Dendritic cell treated with granulocyte-macrophage colony-stimulating factor and Interleukin-4, amounts not matched to agents 40 ng/mL and 50 ng/mL, for 4 days (primary cell): ENCODE data around the gene SPAG4.
A peak's percentile ranks its signal among the peaks of the same experiment; 100 is the strongest.

Experiments used
- H3K27ac Mint-ChIP-seq: one replicate; pipeline ENCODE4 v1.8.0; 2022; ENCODE audit warnings: mild to moderate bottlenecking, mixed read lengths
- H3K27me3 Mint-ChIP-seq: one replicate; pipeline ENCODE4 v1.8.0; 2022; ENCODE audit warnings: mild to moderate bottlenecking, mixed read lengths
- H3K36me3 Mint-ChIP-seq: one replicate; pipeline ENCODE4 v1.8.0; 2022; ENCODE audit warnings: low read depth, mixed read lengths
- H3K4me1 Mint-ChIP-seq: one replicate; pipeline ENCODE4 v1.8.0; 2022; ENCODE audit warnings: low read depth, mixed read lengths
- H3K4me3 Mint-ChIP-seq: one replicate; pipeline ENCODE4 v1.8.0; 2022; ENCODE audit warnings: mild to moderate bottlenecking, moderate library complexity, mixed read lengths
- H3K9me3 Mint-ChIP-seq: one replicate; pipeline ENCODE4 v1.8.0; 2022; ENCODE audit warnings: mixed read lengths
- intact Hi-C: fragments of 100-400 bp; cut with micrococcal nuclease; formaldehyde crosslinking; loops from one replicate; pipeline ENCODE4 v1.15.0; 2022

SPAG4 gene, protein sequence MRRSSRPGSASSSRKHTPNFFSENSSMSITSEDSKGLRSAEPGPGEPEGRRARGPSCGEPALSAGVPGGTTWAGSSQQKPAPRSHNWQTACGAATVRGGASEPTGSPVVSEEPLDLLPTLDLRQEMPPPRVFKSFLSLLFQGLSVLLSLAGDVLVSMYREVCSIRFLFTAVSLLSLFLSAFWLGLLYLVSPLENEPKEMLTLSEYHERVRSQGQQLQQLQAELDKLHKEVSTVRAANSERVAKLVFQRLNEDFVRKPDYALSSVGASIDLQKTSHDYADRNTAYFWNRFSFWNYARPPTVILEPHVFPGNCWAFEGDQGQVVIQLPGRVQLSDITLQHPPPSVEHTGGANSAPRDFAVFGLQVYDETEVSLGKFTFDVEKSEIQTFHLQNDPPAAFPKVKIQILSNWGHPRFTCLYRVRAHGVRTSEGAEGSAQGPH

DNA sequence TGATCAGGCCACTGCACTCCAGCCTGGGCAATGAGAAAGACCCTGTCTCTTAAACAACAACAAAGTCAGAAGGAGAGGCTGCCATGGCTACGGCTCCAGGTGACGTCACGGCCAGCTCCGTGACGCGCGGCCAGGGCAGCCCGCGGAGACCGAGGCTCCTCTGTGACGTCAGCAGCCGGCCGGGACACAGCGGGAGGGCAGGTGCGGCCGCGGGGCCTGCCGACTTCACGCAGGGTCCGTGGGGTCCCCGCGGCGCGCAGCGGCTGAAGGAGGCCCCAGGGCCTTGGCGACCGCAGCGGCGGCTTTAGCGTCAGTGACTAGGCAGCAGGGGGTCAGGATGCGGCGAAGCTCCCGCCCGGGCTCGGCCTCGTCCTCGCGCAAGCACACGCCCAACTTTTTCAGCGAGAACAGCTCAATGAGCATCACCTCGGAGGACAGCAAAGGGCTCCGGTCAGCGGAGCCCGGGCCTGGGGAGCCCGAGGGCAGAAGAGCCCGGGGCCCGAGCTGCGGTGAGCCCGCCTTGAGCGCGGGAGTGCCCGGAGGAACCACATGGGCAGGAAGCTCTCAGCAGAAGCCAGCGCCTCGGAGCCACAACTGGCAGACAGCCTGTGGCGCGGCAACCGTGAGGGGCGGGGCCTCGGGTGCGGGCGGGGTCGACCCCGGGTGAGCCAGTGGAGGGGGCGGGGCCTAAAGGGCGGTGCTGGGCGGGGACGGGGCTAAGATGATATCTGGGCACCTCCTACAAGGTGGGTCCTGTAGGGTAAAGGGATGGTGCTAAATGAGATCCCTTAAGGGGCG, at the start of gene SPAG4:
SPAG4 (plus strand) TSS at position 163 of the 798 bp plus-strand sequence; CDS start at position 338, 175 bp downstream.
- Mint-ChIP-seq H3K36me3 (peaks cover 5% of the 10 kb centered on the region), H3K4me3 (peak within 1 kb of the TSS; percentile 89), H3K9me3 (no peaks in the 10 kb centered on the region), H3K4me1 (peaks cover 47% of the 10 kb centered on the region), H3K27ac (peak within 1 kb of the TSS; percentile 94), H3K27me3 (peaks cover 48% of the 10 kb centered on the region)
- intact Hi-C loops: loop anchor here (1.0 to 2.0 kb wide), 3 partner anchors 48 to 157 kb away; partner anchors contain the start of genes CPNE1, ERGIC3, PHF20 and RBM12

DNA sequence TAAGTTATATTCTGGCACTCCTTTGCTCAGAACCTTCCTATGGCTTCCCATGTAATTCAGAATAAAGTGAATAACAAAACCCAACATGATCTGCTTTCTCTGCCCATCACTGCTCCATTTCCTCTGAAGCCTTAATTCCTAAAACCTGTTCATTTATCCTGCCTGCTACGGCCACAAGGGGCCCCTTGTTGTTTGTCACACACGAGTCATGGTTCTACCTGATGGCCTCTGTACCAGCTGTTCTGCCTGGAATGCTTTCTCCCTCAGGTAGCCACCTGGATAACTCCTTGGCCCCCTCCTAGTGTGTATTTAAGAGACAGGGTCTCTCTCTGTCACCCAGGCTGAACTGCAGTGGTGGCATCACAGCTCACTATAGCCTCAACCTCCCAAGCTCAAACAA, 47.0 kb upstream of the SPAG4 start:
- intact Hi-C loops: no loop called here
- Mint-ChIP-seq H3K27me3 (peaks cover 9% of the 10 kb centered on the region), H3K9me3 (no peaks in the 10 kb centered on the region), H3K27ac (no peak overlapping the region), H3K4me1 (no peaks in the 10 kb centered on the region), H3K4me3 (no peak overlapping the region), H3K36me3 (no peaks in the 10 kb centered on the region)

DNA sequence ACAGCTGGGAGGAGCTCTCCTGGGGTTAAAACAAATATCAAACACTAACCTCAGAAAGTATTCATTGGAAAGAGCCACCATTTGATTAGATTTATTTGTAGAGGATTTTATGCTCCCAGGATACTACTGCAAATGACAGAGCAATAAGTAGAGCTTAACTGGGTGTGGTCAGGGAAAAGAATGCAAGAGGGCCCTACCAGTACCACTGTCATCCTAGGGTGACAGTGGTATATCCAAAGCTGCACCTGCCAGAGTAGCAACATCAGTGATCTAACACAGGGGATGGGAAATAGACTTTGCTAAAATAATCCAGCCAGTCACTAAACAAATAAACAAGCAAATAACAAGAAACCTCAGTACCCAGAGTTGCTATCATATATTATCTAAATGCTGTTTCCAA, 44.1 kb upstream of the SPAG4 start:
- intact Hi-C loops: no loop called here
- H3K4me1 Mint-ChIP-seq: no peaks in the 10 kb centered on the region
- H3K27me3 Mint-ChIP-seq: peaks cover 10% of the 10 kb centered on the region
- no peaks in the 10 kb centered on the region for H3K9me3 Mint-ChIP-seq
- H3K4me3 Mint-ChIP-seq: no peak overlapping the region
- no peaks in the 10 kb centered on the region for H3K36me3 Mint-ChIP-seq
- no peak overlapping the region for H3K27ac Mint-ChIP-seq

DNA sequence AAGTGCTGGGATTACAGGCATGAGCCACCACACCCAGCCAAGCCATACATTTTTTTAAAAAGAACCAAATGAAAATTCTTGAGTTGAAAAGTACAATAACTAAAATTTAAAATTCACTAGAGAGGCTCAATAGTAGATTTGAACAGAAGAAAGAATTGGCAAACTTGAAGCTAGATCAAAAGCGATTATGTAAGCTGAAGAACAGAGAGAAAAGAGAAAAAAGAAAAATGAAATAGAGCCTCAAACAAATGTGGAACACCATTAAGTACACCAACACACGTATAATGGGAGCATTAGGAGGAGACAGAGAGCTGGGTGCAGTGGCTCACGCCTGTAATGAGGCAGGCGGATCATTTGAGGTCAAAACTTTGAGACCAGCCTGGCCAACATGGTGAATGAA, 42.8 kb upstream of the SPAG4 start:
- Mint-ChIP-seq H3K27me3 (peaks cover 3% of the 10 kb centered on the region), H3K36me3 (no peaks in the 10 kb centered on the region), H3K27ac (no peak overlapping the region), H3K4me1 (no peaks in the 10 kb centered on the region), H3K9me3 (no peaks in the 10 kb centered on the region), H3K4me3 (no peak overlapping the region)
- intact Hi-C loops: no loop called here

DNA sequence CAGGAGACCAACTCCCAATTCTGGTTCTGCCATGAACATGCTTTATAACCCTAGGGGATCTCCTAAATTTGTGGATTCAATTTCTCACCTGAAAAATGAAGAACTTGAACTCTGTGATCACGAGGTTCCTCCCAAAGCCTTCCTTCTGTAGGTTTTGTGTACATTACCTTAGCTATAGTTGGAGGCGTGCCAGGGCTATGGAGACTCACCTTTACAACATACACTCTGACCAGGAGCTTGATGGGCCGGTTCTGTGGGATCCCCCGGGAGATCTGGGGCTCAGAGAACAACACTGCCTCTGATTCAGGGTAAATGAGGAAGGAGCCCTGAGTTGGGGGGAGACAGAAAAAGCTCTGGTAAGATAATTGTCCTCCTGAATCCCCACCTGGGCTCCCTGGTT, 39.7 kb upstream of the SPAG4 start:
- Mint-ChIP-seq H3K4me1 (no peaks in the 10 kb centered on the region), H3K9me3 (no peaks in the 10 kb centered on the region), H3K4me3 (no peak overlapping the region), H3K27ac (no peak overlapping the region), H3K36me3 (no peaks in the 10 kb centered on the region), H3K27me3 (peaks cover 3% of the 10 kb centered on the region)
- intact Hi-C loops: no loop called here

DNA sequence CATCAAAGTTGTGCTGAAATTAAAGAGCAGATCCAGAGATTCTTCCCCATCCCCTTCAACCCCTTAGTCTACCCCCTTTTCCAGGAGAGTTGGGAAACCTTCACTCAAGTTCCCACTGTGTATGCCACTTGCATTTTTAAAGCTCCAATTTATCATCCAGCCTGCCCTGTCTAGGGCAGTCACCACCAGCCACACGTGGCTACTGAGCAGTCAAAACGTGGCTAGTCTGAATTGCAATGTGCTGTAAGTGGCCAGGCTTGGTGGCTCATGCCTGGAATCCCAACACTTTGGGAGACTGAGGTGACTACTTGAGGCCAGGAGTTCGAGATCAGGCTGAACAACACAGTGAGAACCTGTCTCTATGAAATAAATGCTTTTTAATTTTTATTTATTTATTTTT, 38.8 kb upstream of the SPAG4 start:
- intact Hi-C loops: no loop called here
- no peaks in the 10 kb centered on the region for H3K9me3 Mint-ChIP-seq
- peaks cover 3% of the 10 kb centered on the region for H3K27me3 Mint-ChIP-seq
- H3K4me1 Mint-ChIP-seq: no peaks in the 10 kb centered on the region
- no peak overlapping the region for H3K4me3 Mint-ChIP-seq
- H3K36me3 Mint-ChIP-seq: no peaks in the 10 kb centered on the region
- no peak overlapping the region for H3K27ac Mint-ChIP-seq

DNA sequence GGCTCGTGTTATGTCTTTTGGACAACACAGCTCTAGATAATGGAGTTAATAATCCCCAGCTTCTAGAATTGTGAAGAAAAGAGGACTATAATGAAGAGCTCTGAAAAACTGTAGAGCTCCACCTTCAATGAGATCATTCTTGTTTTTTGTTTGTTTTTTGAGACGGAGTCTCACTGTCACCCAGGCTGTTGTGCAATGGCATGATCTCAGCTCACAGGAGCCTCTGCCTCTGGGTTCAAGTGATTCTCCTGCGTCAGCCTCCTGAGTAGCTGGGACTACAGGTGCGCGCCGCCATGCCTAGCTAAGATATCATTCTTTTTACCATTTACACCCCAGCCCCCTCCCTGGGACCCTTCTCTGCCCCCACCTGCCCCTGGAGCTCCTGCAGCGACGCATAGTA, 37.2 kb upstream of the SPAG4 start:
- H3K27ac Mint-ChIP-seq: no peak overlapping the region
- no peaks in the 10 kb centered on the region for H3K4me1 Mint-ChIP-seq
- no peak overlapping the region for H3K4me3 Mint-ChIP-seq
- H3K36me3 Mint-ChIP-seq: no peaks in the 10 kb centered on the region
- H3K27me3 Mint-ChIP-seq: peaks cover 3% of the 10 kb centered on the region
- intact Hi-C loops: no loop called here
- no peaks in the 10 kb centered on the region for H3K9me3 Mint-ChIP-seq

DNA sequence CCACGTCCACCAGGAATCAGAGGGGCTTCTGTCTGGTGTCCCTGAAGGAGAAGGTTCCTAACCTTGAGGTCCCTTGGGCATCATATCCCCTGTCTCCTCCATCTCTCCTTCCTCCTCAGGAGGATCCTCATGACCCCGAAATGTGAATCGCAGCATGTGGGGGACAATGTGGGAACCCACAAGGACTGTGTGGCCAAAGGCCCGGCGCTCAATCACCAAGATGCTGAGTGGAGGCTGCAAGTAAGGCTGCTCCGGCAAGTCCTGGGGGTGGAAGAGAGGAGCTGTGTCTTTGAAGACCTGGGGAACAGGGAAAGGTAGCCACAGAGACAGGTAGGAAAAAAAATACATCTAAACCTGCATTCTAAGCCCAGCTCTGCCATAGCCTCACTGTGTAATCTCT, 36.4 kb upstream of the SPAG4 start:
- no peaks in the 10 kb centered on the region for H3K36me3 Mint-ChIP-seq
- intact Hi-C loops: no loop called here
- no peak overlapping the region for H3K27ac Mint-ChIP-seq
- no peaks in the 10 kb centered on the region for H3K4me1 Mint-ChIP-seq
- H3K9me3 Mint-ChIP-seq: no peaks in the 10 kb centered on the region
- no peak overlapping the region for H3K4me3 Mint-ChIP-seq
- peaks cover 3% of the 10 kb centered on the region for H3K27me3 Mint-ChIP-seq

DNA sequence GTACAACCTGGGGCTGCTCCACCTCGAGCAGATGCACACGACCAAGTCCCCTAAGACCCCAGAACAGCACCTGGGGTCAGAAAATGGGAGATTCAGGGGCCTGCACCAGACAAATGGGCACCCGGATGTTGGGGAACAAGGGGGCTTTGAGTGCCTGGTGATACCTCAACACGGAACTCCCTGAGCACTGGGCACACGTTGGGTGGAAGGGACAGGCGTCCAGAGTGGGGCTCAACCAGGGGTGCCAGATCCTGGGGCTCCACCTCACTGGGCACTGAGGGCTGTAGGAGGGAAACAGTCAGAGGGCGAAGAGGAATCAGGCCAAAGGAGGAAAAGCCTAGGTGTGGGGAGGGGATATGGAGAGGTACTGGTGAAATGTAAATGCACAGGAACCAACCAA, 33.5 kb upstream of the SPAG4 start:
- H3K36me3 Mint-ChIP-seq: no peaks in the 10 kb centered on the region
- no peaks in the 10 kb centered on the region for H3K27me3 Mint-ChIP-seq
- no peak overlapping the region for H3K4me3 Mint-ChIP-seq
- intact Hi-C loops: no loop called here
- H3K4me1 Mint-ChIP-seq: peaks cover 13% of the 10 kb centered on the region
- H3K9me3 Mint-ChIP-seq: no peaks in the 10 kb centered on the region
- H3K27ac Mint-ChIP-seq: no peak overlapping the region

DNA sequence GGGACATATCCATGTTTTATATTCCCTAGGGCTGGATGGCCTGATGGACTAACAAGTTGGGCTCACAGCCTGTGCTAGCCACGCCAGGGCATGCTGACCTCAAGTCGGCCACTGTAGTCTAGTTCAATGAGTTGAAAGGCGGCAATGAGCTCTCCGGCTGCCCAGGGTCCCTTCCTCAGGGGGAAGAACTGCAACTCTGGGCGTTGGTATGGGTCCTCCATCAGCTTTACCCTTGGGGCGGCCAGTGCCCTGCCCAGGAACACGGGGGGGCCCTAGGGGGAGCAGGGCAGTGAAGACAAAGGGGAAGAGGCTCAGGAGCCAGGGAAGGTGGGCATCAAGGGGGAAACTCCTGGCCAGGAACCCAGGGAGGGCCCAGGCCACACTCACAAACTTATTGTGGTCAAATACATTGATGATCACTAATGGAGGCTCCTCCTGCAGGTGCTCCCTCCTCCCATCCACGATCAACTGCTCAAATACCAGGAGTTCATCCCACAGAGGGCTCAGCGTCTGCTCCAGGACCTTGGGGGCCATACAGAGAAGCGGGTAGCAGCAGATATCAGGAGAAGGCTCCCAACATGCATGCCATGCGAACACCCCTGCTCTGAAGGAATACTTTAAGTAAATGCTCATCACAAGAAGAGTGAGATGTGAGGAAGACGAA, 32.8 kb upstream of the SPAG4 start:
- H3K9me3 Mint-ChIP-seq: no peaks in the 10 kb centered on the region
- intact Hi-C loops: no loop called here
- H3K36me3 Mint-ChIP-seq: no peaks in the 10 kb centered on the region
- no peaks in the 10 kb centered on the region for H3K27me3 Mint-ChIP-seq
- H3K4me1 Mint-ChIP-seq: peaks cover 17% of the 10 kb centered on the region
- no peak overlapping the region for H3K4me3 Mint-ChIP-seq
- no peak overlapping the region for H3K27ac Mint-ChIP-seq

DNA sequence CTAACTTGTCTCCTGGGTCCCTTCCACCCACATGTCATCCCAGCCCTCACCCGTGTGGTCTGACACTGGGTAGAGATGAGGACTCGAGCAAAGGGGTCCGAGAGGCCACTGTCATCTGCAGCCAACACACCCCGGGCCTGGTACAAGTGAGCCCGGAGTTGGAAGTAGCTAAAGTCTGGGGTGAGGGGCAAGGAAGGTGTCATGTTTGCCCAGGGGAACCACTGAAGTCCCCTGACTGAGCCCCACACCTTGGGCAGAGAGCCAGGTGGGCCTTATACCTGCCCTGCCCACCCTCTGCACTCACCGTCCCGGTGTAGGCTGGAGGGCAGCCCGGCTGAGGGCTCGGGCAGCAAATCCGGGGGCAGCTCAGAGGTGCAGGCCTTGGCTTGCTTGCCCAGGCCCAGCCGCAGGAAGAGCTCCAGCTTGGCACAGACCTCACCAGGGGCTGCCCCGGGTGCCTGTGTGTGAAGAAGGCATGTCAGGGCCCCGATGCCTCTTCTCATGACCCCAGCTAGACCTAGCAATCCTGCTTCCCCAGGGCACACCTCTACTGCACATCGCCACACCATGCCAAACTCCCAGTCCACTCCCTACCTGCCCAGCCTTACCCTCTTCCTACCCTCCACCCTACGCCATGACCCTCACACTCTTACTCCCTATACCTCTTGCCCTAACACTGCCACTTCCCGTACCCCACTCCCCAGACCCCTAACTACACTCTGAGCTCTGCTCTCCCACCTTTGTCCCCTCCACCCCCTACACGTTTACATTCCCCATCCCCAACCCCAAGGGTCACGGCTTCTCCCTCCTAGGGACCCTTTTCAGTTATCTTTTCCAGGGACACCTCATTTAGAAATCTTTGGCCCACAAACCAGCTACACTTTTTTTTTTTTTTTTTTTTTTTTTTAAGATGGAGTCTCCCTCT, 31.7 kb upstream of the SPAG4 start:
- Mint-ChIP-seq H3K27ac (no peak overlapping the region), H3K9me3 (no peaks in the 10 kb centered on the region), H3K4me3 (no peak overlapping the region), H3K27me3 (no peaks in the 10 kb centered on the region), H3K36me3 (no peaks in the 10 kb centered on the region), H3K4me1 (peaks cover 17% of the 10 kb centered on the region)
- intact Hi-C loops: no loop called here

DNA sequence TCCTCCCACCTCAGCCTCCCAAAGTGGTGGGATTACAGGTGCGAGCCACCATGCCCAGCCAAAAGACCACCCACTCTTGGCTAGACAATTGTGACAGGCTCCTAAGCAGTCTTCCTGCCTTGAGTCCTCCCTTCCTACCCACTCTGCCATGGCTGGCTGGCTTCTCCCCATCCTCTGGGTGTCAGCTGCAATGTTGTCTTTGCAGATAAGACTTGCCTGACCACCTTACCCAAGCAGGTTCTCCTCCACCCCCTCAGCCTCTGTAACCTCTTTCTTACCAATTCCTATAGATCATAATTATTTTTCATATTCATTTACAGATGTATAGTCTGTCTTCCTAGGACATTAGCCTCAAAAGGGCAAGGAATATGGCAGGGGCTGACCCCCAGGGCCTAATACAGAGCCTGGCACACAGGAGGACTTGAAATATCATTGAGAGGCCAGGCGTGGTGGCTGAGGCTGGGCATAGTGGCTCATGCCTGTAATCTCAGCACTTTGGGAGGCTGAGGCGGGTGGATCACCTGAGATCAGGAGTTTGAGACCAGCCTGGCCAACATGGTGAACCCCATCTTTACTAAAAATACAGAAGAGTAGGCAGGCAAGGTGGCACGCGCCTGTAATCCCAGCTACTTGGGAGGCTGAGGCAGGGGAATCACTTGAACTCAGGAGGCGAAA, 28.7 kb upstream of the SPAG4 start:
- H3K27me3 Mint-ChIP-seq: no peaks in the 10 kb centered on the region
- no peaks in the 10 kb centered on the region for H3K36me3 Mint-ChIP-seq
- H3K27ac Mint-ChIP-seq: no peak overlapping the region
- no peaks in the 10 kb centered on the region for H3K9me3 Mint-ChIP-seq
- peaks cover 17% of the 10 kb centered on the region for H3K4me1 Mint-ChIP-seq
- H3K4me3 Mint-ChIP-seq: no peak overlapping the region
- intact Hi-C loops: no loop called here

DNA sequence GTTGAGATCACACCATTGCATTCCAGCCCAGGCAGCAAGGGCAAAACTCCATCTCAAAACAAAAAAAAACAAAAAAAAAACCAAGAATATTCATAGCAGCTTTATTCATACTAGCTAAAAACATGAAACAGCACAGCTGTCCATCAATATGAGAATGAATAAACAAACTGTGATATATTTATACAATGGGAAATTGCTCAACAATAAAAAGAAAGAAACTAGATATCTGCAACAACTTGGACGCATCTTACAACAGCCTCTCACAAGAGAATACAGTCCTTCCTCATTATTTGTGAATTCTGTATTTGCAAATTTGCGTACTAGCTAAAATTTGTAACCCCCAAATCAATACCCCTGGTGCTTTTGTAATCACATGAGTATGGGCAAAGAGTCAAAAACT, 28.2 kb upstream of the SPAG4 start:
- Mint-ChIP-seq H3K27ac (no peak overlapping the region), H3K27me3 (no peaks in the 10 kb centered on the region), H3K4me3 (no peak overlapping the region), H3K4me1 (peaks cover 17% of the 10 kb centered on the region), H3K9me3 (no peaks in the 10 kb centered on the region), H3K36me3 (no peaks in the 10 kb centered on the region)
- intact Hi-C loops: no loop called here
